NT2/D1 (cell line): ENCODE results near the gene PHPT1.
"Not testable (repeated sequence)": the region's sequence is repeated elsewhere in the genome, so short reads cannot be mapped to it uniquely, and the experiment has no call there.

ENCODE experiments used
- DNase-seq: peaks from one replicate; pipeline ENCODE4 v3.0.0-alpha.2; 2011; ENCODE audit warnings: low read depth, low spot score
- H3K27me3 ChIP-seq: 2 replicates; pipeline ENCODE4 v1.6.0; 2011; ENCODE audit warnings: mild to moderate bottlenecking; ENCODE audit not compliant: insufficient read length, insufficient read depth
- H3K36me3 ChIP-seq: 2 replicates; pipeline ENCODE4 v1.6.1; 2011; ENCODE audit warnings: mild to moderate bottlenecking, low read length, mixed read lengths; ENCODE audit not compliant: insufficient read depth, insufficient read length
- H3K4me1 ChIP-seq: 2 replicates; pipeline ENCODE4 v1.5.1; 2011; ENCODE audit not compliant: insufficient read depth, insufficient read length
- H3K4me3 ChIP-seq: 2 replicates; pipeline ENCODE4 v1.5.1; 2011; ENCODE audit warnings: low read depth; ENCODE audit not compliant: insufficient read length
- H3K9ac ChIP-seq: 2 replicates; pipeline ENCODE4 v1.6.0; 2011; ENCODE audit warnings: low read depth; ENCODE audit not compliant: insufficient read length
- H3K9me3 ChIP-seq: 2 replicates; pipeline ENCODE4 v1.5.1; 2011; ENCODE audit warnings: mild to moderate bottlenecking, low read length; ENCODE audit not compliant: insufficient read depth
- SUZ12 ChIP-seq: IDR thresholded peaks from 2 replicates; pipeline ENCODE4 v1.6.1; 2011; ENCODE audit not compliant: insufficient read length, insufficient read depth; ENCODE audit errors: extremely low read depth
- YY1 ChIP-seq: IDR thresholded peaks from 2 replicates; pipeline ENCODE4 v1.6.1; 2011; ENCODE audit not compliant: insufficient read length, insufficient read depth
- ZNF274 ChIP-seq: IDR thresholded peaks from 2 replicates; pipeline ENCODE4 v1.6.1; 2011; ENCODE audit warnings: mild to moderate bottlenecking, low read depth, low read length

Gene PHPT1

GRCh38 chr9:136843159-136843800 is 5.9 kb upstream of the PHPT1 start:
- not testable (repeated sequence) for H3K9me3 ChIP-seq, H3K27me3 ChIP-seq, H3K4me3 ChIP-seq, DNase-seq
- Histone ChIP-seq H3K4me1 (peaks cover 44% of the 10 kb centered on the region), H3K9ac (peak overlapping the region; percentile 36), H3K36me3 (peaks cover 27% of the 10 kb centered on the region)

- Histone ChIP-seq H3K36me3 (peaks cover 19% of the 10 kb centered on the region), H3K4me1 (peaks cover 41% of the 10 kb centered on the region)
- H3K27me3 ChIP-seq, H3K4me3 ChIP-seq, H3K9me3 ChIP-seq, H3K9ac ChIP-seq, DNase-seq: not testable (repeated sequence)
Observed at GRCh38 chr9:136843801-136844740, 5.1 kb upstream of the PHPT1 start.

GRCh38 chr9:136844761-136845464 is 4.3 kb upstream of the PHPT1 start:
- Histone ChIP-seq H3K9ac (no peak overlapping the region), H3K36me3 (peaks cover 10% of the 10 kb centered on the region), H3K27me3 (no peaks in the 10 kb centered on the region), H3K4me3 (no peak overlapping the region), H3K4me1 (peaks cover 33% of the 10 kb centered on the region), H3K9me3 (no peaks in the 10 kb centered on the region; the same call in 1 of the 2 replicates)
- TF ChIP-seq YY1: no peak
- TF ChIP-seq ZNF274: no peak
- no peak for TF ChIP-seq SUZ12
- no peak for DNase-seq

- Histone ChIP-seq H3K36me3 (peaks cover 9% of the 10 kb centered on the region), H3K27me3 (no peaks in the 10 kb centered on the region), H3K4me1 (peaks cover 37% of the 10 kb centered on the region), H3K4me3 (peak overlapping the region; percentile 82), H3K9me3 (no peaks in the 10 kb centered on the region; the same call in 1 of the 2 replicates), H3K9ac (peak overlapping the region; percentile 95)
- TF ChIP-seq YY1: no peak
- TF ChIP-seq SUZ12: no peak
- TF ChIP-seq ZNF274: no peak
- DNase-seq: no peak
Observed at GRCh38 chr9:136845465-136846260, 3.5 kb upstream of the PHPT1 start.

GRCh38 chr9:136846376-136847087 is 2.7 kb upstream of the PHPT1 start:
- Histone ChIP-seq H3K27me3 (no peaks in the 10 kb centered on the region), H3K9me3 (no peaks in the 10 kb centered on the region; the same call in 1 of the 2 replicates), H3K4me3 (peak overlapping the region; percentile 82), H3K36me3 (peaks cover 15% of the 10 kb centered on the region), H3K4me1 (peaks cover 36% of the 10 kb centered on the region), H3K9ac (peak overlapping the region; percentile 95)
- TF ChIP-seq SUZ12: no peak
- no peak for TF ChIP-seq ZNF274
- TF ChIP-seq YY1: no peak
- no peak for DNase-seq

GRCh38 chr9:136847088-136847825 is 2.0 kb upstream of the PHPT1 start:
- Histone ChIP-seq H3K4me3 (peak overlapping the region; percentile 95), H3K9me3 (no peaks in the 10 kb centered on the region; the same call in 1 of the 2 replicates), H3K36me3 (peaks cover 22% of the 10 kb centered on the region), H3K9ac (peak overlapping the region; percentile 99), H3K27me3 (no peaks in the 10 kb centered on the region), H3K4me1 (peaks cover 35% of the 10 kb centered on the region)
- DNase-seq: peak; percentile 77
- no peak for TF ChIP-seq YY1
- TF ChIP-seq ZNF274: no peak
- TF ChIP-seq SUZ12: no peak
